ENCODE measurements around the gene IMMP1L.
A peak's percentile ranks its signal among the peaks of the same experiment; 100 is the strongest.

IMMP1L gene

DNA sequence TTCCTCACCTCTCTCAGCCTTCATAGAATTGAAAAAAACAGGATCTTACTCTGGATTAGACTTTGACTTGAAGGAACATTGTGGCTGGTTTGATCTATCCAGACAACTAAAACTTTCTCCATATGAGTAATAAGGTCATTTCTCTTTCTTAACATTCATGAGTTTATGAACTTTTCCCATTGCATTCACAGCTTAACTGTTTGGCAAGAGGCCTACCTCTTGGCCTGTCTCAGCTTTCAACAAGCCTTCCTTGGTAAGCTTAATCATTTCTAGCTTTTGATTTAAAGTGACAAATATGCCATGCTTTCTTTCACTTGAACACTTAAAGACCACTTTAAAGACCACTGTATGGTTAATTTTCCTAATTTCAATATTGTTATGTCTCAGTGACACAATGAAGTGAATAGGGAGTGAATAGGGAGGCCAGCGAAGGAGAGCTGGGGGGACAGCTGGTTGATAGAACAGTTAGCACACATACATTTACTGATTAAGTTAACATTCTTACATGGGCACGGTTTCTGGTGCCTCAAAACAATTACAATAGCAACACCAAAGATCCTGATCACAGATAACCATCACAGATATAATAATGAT is 17.0 kb downstream of the IMMP1L start:
- no peak overlapping the region for H3K27ac ChIP-seq
- TF ChIP-seq, protein P1, sequence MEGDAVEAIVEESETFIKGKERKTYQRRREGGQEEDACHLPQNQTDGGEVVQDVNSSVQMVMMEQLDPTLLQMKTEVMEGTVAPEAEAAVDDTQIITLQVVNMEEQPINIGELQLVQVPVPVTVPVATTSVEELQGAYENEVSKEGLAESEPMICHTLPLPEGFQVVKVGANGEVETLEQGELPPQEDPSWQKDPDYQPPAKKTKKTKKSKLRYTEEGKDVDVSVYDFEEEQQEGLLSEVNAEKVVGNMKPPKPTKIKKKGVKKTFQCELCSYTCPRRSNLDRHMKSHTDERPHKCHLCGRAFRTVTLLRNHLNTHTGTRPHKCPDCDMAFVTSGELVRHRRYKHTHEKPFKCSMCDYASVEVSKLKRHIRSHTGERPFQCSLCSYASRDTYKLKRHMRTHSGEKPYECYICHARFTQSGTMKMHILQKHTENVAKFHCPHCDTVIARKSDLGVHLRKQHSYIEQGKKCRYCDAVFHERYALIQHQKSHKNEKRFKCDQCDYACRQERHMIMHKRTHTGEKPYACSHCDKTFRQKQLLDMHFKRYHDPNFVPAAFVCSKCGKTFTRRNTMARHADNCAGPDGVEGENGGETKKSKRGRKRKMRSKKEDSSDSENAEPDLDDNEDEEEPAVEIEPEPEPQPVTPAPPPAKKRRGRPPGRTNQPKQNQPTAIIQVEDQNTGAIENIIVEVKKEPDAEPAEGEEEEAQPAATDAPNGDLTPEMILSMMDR (IDR thresholded peaks at IDR 0.05), result no peak
- no peak for TF ChIP-seq ZFX (IDR thresholded peaks at IDR 0.05; ENCODE audit: borderline replicate concordance)

DNA sequence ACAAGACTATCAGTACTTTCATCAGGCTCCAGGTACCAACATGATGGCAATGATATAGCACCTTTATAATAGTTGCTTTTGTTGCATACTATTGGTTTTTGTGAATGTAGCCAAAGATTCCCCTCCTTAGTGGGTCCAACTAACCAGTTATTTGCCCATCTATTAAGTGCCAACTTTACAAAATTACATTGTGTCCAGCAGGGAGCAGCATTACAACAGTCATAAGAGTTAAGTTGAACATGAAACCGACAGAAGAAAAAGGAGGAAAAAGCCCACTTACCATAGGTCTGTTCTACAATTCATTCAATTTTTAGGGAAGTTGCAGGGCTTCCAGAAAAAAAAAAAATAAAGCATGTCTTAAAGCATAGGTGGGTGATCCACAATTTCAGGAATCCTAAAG is 21.6 kb downstream of the IMMP1L start:
- no peak overlapping the region for H3K27ac ChIP-seq
- no peak for TF ChIP-seq ZFX (IDR thresholded peaks at IDR 0.05; ENCODE audit: borderline replicate concordance)
- TF ChIP-seq, protein P1 (IDR thresholded peaks at IDR 0.05), result peak; percentile 48

DNA sequence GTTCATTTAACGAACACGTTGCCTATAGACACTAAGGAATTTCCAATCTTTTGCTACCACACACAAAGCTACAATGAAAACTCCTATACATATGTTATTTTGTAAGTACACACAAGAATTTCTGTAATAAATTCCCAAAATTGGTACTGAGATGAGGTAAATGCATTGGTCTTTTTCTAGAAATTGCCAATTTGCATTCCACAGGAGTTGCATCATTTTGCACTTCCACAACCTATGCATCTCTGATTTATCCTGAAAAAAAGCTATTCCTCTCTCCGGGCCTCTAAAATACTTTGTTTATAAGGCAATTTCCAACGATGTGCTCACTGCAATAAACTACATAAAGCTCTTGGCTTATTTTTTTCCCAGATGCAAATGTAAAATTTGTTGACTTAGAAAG is 24.9 kb downstream of the IMMP1L start:
- TF ChIP-seq, protein P1 (IDR thresholded peaks at IDR 0.05), result no peak
- no peak for TF ChIP-seq ZFX (IDR thresholded peaks at IDR 0.05; ENCODE audit: borderline replicate concordance)
- H3K27ac ChIP-seq, result no peak overlapping the region

DNA sequence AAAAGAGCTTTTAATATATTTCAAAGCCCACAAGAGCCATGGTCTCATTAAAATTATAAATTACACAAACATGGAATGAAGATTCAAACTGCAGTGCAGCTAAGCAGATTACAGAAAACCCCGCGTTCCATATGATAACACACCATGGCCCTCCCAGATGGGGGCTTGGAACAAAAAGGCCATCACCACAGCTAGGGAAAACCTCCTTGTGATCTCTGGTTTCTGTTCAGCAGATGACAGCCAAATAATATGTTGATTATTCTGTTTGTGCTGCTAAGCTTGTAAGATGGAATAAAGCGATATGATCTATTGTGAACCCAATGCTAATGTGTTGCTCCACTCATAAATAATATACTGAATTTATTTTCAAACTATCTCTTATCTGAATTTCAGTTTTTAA is 28.5 kb downstream of the IMMP1L start:
- TF ChIP-seq ZFX (IDR thresholded peaks at IDR 0.05; ENCODE audit: borderline replicate concordance), result no peak
- TF ChIP-seq, protein P1 (IDR thresholded peaks at IDR 0.05), result no peak

DNA sequence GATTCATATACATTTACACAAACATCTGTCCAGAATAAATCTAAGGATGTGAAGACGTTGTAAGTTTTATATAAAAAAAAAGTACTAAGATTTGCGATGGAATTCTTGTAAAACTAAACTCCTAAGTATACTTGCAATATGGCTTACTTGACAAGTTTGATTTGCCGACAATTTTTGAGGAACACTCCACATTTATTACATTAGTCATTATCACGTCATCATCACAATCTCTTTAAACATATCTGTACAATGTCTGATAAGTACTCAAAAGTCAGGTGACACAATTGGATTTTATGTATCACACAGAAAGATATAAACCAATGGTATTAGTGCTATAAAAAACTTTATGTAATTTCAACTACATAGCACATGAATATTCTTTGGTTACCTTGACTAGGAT is 30.4 kb downstream of the IMMP1L start:
- no peak for TF ChIP-seq ZFX (IDR thresholded peaks at IDR 0.05; ENCODE audit: borderline replicate concordance)
- TF ChIP-seq, protein P1 (IDR thresholded peaks at IDR 0.05), result no peak
- no peak overlapping the region for H3K27ac ChIP-seq

More for the DNA sequence above, 28.5 kb downstream of the IMMP1L start:
- no peak overlapping the region for H3K27ac ChIP-seq

DNA sequence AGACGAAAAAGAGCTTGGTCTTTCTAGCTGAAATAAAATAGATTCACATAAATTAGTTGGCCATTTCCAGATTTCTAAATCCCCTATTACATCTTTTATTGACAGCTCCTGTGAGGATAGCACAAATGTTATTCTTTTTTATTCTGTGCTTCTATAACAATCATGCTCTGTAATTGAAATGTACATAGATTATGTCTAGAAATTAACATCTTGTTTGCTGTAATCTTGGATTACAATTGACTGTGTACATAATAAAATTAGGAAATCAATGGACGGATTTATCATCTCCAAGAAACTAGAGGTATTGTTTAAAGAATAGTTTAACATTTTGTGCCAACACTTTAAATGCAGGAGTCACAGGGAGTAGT is 31.2 kb downstream of the IMMP1L start:
- no peak overlapping the region for H3K27ac ChIP-seq
- TF ChIP-seq, protein P1 (IDR thresholded peaks at IDR 0.05), result no peak
- TF ChIP-seq ZFX (IDR thresholded peaks at IDR 0.05; ENCODE audit: borderline replicate concordance), result no peak

DNA sequence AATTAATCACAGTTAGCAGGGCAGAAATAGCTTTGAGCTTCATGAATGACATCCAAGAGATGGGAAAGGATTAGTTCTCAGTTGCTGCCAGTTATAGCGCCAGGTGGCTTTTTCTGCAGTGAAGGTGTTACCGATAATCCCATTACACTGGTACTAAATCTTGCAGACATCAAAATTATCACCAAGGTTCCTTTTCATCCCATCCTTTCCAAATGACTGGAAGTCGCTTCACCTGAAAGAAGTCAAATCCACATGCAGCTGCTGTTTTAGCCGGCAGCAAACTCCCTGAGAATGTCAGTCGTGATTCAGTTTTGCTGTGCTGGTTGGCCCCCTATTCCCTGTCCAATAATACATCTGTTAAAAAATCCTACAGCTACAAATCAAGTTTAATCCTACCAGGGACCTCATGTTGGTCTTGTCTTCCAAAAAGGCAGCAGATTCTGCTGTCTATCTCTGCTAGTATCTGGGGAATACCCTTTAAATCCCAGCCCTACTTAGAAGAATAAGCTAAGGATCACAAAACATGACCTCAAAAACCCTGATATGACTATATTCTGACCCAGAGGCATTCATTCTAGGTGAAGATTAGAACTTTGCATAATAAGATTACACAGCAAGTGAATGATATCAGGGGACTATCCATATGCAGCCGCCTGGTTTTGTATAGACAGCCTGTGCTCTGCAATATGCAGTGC is 31.7 kb downstream of the IMMP1L start:
- H3K27ac ChIP-seq, result no peak overlapping the region
- TF ChIP-seq, protein P1 (IDR thresholded peaks at IDR 0.05), result no peak
- no peak for TF ChIP-seq ZFX (IDR thresholded peaks at IDR 0.05; ENCODE audit: borderline replicate concordance)

Data from 22Rv1 (cell line).